ENCODE results near the gene TMPRSS6.

- no peak for TF ChIP-seq CTCF (conservative IDR thresholded peaks at IDR 0.05)
- no peak for TF ChIP-seq EZH2 (IDR thresholded peaks at IDR 0.05; ENCODE audit: low read depth)
Observed at GRCh38 chr22:37140686-37141323, 31.3 kb upstream of the TMPRSS6 start.
